HUES48 (cell line): ENCODE results near the gene GNL3L.
"Not testable (repeated sequence)": the region's sequence is repeated elsewhere in the genome, so short reads cannot be mapped to it uniquely, and the experiment has no call there.

ENCODE experiments used
- H3K27ac ChIP-seq: one replicate; pipeline ENCODE4 v1.7.0; 2013; ENCODE audit warnings: low read depth, low read length, inconsistent platforms
- H3K27me3 ChIP-seq: 2 replicates; pipeline ENCODE4 v1.6.1; 2013; ENCODE audit warnings: mild to moderate bottlenecking, low read length; ENCODE audit not compliant: control insufficient read depth, insufficient read depth
- H3K36me3 ChIP-seq: 2 replicates; pipeline ENCODE4 v1.6.1; 2013; ENCODE audit warnings: low read length; ENCODE audit not compliant: control insufficient read depth, insufficient read depth
- H3K4me1 ChIP-seq: 2 replicates; pipeline ENCODE4 v1.6.1; 2013; ENCODE audit warnings: mild to moderate bottlenecking, low read length; ENCODE audit not compliant: control insufficient read depth, insufficient read depth
- H3K4me3 ChIP-seq: 2 replicates; pipeline ENCODE4 v1.5.1; 2013; ENCODE audit warnings: mild to moderate bottlenecking, low read depth, low read length
- H3K9ac ChIP-seq: 2 replicates; pipeline ENCODE4 v1.6.1; 2013; ENCODE audit warnings: mild to moderate bottlenecking, low read depth, low read length, moderate library complexity
- H3K9me3 ChIP-seq: 2 replicates; pipeline ENCODE4 v1.6.1; 2013; ENCODE audit warnings: low read length; ENCODE audit not compliant: control insufficient read depth, insufficient read depth

The GNL3L gene

GRCh38 chrX:54560411-54560810 is 30.4 kb downstream of the GNL3L start:
- Histone ChIP-seq H3K4me3 (no peak overlapping the region), H3K4me1 (no peaks in the 10 kb centered on the region), H3K27ac (no peak overlapping the region), H3K36me3 (peaks cover 70% of the 10 kb centered on the region), H3K9me3 (peaks cover 34% of the 10 kb centered on the region), H3K27me3 (no peaks in the 10 kb centered on the region), H3K9ac (no peak overlapping the region)

- H3K9ac ChIP-seq = no peak overlapping the region
- peaks cover 64% of the 10 kb centered on the region for H3K36me3 ChIP-seq
- H3K27ac ChIP-seq = no peak overlapping the region
- H3K27me3 ChIP-seq = no peaks in the 10 kb centered on the region
- peaks cover 38% of the 10 kb centered on the region for H3K9me3 ChIP-seq
- H3K4me1 ChIP-seq = no peaks in the 10 kb centered on the region
- no peak overlapping the region for H3K4me3 ChIP-seq
Measured at GRCh38 chrX:54561622-54562021, 31.6 kb downstream of the GNL3L start.

GRCh38 chrX:54564936-54565335 is 34.9 kb downstream of the GNL3L start:
- no peak overlapping the region for H3K4me3 ChIP-seq
- H3K9me3 ChIP-seq = peaks cover 44% of the 10 kb centered on the region
- H3K9ac ChIP-seq = no peak overlapping the region
- no peak overlapping the region for H3K27ac ChIP-seq
- no peaks in the 10 kb centered on the region for H3K4me1 ChIP-seq
- no peaks in the 10 kb centered on the region for H3K27me3 ChIP-seq
- H3K36me3 ChIP-seq = peaks cover 39% of the 10 kb centered on the region

DNA sequence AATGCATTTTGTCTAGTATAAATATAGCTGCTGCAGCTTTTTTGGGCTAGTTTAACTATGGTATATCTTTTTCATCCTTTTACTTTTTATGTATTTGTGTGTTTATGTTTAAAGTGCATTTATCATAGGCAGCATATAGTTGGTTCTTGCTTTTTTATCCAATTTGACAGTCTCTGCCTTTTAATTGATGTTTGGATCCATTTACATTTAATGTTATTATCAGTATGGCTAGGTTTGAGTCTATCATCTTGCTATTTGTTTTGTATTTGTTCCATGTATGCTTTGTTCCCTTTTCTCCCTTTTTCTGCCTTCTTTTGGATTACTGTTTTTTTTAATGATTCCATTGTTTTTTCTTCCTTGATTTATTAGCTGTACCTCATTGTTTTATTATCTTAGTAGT is 40.3 kb downstream of the GNL3L start:
- Histone ChIP-seq H3K27ac (no peak overlapping the region), H3K9ac (no peak overlapping the region), H3K4me1 (no peaks in the 10 kb centered on the region), H3K9me3 (peaks cover 58% of the 10 kb centered on the region), H3K36me3 (peaks cover 5% of the 10 kb centered on the region), H3K27me3 (no peaks in the 10 kb centered on the region), H3K4me3 (no peak overlapping the region)

GRCh38 chrX:54572641-54573040 is 42.6 kb downstream of the GNL3L start:
- H3K4me1 ChIP-seq, H3K27me3 ChIP-seq, H3K36me3 ChIP-seq, H3K27ac ChIP-seq, H3K9ac ChIP-seq, H3K4me3 ChIP-seq: not testable (repeated sequence)
- H3K9me3 ChIP-seq = peaks cover 48% of the 10 kb centered on the region

GRCh38 chrX:54597728-54598127 is 67.7 kb downstream of the GNL3L start:
- Histone ChIP-seq H3K36me3 (no peaks in the 10 kb centered on the region), H3K27ac (no peak overlapping the region), H3K4me3 (no peak overlapping the region), H3K4me1 (peaks cover 5% of the 10 kb centered on the region), H3K9me3 (peaks cover 29% of the 10 kb centered on the region), H3K9ac (no peak overlapping the region), H3K27me3 (no peaks in the 10 kb centered on the region)

- H3K9me3 ChIP-seq = peaks cover 26% of the 10 kb centered on the region
- no peak overlapping the region for H3K27ac ChIP-seq
- H3K27me3 ChIP-seq = no peaks in the 10 kb centered on the region
- H3K9ac ChIP-seq = no peak overlapping the region
- no peak overlapping the region; the same call in 1 of the 2 replicates for H3K4me3 ChIP-seq
- peaks cover 5% of the 10 kb centered on the region for H3K4me1 ChIP-seq
- no peaks in the 10 kb centered on the region for H3K36me3 ChIP-seq
Measured at GRCh38 chrX:54602563-54602962, 72.5 kb downstream of the GNL3L start.
